HuH-7.5 (cell line): ENCODE data around the gene MRPL1.
"Not testable (repeated sequence)": the region's sequence is repeated elsewhere in the genome, so short reads cannot be mapped to it uniquely, and the experiment has no call there.

Experiments used
- DNase-seq: peaks from one replicate; pipeline ENCODE4 v3.0.0; 2011; ENCODE audit warnings: low spot score

The MRPL1 gene

DNA sequence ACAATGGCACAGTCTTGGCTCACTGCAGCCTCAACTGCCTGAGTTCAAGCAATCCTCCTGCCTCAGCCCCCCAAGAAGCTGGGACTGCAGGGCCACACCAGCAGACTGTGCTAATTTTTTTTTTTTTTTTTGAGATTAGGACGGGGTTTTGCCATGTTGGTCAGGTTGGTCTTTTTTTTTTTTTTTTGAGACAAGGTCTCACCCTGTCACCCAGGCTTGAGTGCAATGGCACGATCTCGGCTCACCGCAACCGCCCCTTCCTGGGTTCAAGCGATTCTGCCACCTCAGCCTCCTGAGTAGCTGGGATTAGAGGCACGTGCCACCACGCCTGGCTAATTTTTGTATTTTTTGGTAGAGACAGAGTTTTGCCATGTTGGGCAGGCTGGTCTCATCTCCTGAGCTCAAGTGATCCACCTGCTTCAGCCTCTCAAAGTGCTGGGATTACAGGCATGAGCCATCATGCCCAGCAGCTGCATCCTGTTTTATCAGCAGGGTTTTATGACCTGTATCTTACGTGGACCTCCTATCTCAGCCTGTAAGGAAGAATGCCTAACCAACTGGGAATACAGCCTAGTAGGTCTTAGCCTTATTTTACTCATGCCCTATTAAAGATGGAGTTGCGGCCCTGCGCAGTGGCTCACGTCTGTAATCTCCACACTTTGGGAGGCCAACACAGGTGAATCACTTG lies 13.2 kb upstream of the MRPL1 start:
- DNase-seq, result no peak

DNA sequence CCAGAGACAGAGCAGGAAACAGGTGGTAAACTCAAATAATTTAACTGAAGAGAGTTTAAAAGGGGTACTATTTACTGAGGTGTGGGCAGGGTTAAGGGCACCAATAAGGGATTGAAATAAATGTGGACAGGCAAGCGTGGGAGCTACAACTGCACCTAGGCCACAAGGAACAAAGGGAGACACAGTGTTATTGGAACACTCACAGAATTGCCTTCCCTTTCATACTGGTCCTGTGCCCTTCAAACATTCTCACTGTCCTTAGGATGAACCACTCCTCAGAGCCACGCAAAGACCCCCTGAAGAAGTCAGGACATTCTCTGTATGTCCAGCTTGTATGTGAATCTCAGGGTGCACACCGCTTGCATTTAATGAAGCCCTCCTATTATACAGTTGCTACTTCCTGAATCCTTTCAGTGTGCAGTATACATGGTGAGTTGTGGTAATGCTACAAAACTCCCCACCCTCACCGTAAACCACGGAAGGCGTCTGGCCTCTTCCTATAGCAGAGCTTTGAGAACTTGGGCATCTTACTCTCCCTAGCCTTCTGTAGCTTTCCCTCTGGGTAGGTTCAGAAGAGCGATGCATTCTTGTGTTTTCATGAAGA lies 9.6 kb upstream of the MRPL1 start:
- DNase-seq, result no peak

DNA sequence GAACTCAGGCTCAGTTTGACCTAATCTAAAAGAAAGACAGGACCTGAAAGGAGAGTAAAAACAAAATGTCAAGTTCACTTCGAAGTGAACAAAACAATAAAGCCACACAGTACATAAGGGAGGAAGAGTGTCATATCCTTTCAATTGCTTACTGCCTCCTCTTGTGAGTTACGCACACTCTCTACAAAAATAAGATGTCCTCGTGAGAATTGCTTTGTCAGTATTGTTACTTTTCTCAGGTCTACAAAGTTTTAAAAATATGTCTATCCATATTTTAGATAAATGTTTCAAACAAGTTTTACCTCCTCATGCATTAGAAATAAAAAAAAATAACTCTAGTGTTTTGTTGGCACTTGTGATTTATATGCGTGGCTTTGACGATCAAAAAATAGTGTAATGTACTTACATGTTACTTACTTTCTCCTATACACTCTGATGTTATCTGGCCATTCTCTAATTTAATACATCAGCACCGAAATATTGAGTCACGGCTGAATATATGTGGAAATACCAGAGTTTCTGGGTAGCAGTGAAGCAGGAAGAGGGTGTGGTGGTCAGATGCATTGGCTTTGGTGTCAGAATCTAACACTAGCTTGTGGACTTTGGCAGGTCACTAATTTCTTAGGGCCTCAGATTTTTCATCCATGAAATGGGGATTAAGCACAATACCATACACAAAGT lies 8.1 kb upstream of the MRPL1 start:
- no peak for DNase-seq

DNA sequence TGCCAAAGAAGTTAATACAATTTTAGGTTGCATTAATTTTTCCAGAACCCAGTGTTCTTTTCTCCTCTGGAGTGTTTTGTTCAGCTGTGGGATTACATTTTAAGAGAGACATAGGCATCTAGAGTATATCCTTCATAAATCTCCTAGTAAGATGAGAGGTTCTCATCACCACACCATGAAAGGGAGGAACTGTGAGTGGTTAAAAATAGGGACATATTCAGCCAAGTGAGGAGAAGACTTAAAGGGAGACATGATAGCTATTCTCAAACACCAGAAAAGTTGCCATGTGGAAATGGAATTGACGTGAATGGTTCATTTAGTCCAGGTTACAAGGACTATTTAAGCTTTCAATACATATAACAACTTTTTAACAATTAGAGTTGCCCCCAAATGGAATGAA lies 6.5 kb upstream of the MRPL1 start:
- DNase-seq, result no peak

DNA sequence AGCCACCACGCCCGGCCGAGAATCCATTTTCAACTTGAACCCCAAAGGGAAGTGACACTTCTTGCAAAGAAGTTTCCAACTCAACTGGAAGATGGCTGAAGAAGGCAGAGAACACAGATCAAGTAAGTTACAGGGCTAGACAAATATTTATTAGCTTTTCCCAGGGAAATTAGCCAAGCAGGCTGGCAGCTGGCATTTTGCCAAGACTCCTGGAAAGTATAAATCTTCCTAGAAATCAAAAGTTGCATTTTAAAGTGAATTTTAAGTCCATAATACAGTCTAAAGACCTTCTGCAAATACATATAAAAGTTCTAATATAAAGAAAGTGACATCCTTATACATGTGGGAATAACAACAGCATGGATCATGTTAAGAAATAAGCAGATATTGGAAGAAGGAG lies 3.4 kb upstream of the MRPL1 start:
- no peak for DNase-seq

DNA sequence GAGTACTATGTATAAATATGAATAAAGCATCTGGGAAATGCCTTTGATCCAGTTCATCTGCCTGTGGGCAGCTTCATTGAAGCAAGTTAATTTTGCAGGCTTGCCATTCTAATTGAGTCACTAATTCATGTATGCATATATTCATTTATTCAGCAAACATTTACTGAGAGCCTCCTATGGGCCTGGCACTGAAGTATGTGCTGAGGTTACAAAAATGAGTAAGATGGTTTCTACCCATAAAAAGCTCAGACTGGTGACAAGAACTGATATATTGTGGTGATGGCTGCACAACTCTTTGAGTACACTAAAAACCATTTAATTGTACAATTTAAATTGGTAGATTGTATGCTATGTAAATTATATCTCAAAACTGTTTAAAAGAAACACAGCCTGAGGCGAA lies 1.1 kb upstream of the MRPL1 start:
- DNase-seq, result no peak

DNA sequence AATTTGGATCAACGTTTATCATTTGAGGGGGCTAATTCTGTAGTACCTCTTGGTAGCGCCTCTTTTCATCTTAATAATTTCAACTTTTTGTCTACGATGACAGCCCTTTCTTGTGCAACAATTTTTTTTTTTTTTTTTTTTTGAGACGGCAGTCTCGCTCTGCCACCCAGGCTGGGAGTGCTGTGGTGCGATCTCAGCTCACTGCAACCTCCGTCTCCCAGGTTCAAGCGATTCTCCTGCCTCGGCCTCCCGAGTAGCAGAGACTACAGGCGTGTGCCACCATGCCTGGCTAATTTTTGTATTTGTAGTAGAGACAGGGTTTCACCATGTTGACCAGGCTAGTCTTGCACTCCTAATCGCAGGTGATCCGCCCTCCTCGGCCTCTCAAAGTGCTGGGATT lies 711 bp downstream of the MRPL1 start:
- DNase-seq, result not testable (repeated sequence)

DNA sequence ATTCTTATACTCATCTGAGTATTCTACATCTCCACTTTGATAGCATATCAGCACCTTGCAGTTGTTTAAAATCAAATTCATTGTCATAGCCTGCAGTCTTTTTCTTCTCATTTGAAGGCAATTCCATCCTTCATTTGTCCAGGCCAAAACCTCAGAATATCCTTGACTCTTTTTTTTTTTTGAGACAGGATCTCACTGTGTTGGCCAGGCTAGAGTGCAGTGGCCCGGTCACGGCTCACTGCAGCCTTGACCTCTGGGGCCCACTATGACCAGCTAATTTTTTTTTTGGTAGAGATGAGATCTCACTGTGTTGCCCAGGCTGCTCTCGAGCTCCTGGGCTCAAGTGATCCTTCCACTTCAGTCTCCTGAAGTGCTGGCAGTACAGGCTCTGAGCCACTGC lies 2.6 kb downstream of the MRPL1 start:
- DNase-seq, result no peak

DNA sequence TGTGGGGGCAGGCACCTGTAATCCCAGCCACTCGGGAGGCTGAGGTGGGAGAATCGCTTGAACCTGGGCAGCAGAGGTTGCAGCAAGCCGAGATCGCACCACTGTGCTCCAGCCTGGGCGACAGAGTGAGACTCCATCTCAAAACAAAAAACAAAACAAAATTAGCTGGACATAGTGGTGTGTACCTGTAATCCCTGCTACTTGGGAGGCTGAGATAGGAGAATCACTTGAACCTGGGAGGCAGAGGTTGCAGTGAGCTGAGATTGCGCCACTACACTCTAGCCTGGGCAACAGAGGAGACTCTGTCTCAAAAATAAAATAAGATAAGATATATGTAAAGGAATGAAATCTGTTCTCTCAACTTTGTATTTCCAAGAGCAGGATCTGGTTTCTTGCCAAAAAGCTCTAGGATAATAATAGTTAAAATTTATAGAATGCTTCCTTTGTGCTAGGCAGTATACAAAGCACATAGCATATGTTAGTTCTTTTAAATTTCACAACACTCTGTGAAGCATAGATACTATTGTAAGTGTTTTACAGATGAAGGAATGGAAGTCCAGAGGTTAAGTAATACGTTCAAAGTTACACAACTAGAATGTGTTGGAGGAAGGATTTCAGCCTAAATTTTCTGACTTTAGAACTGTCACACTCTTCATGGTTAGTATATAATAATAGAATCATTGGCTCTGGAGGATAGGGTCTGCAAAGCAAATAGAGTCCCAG lies 10.3 kb downstream of the MRPL1 start:
- no peak for DNase-seq

DNA sequence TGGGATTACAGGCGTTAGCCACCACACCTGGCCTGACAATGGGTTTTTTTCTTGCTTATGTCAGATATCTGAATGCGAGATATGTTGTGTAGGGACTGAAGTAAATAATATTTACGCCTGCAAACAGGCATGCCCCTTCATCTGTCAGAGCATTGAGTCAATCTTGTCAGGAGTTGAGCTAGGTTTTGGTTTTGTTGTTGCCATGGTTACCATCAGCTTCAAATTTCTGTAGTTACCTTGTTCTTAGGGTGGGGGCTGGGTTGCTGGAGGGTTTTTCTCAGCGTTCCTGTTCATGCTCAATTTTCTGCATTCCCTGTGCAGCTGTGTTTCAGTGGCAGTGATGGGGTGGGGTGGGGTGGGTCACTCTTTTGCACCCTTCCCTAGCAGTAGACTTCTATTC lies 14.5 kb downstream of the MRPL1 start:
- DNase-seq, result no peak

DNA sequence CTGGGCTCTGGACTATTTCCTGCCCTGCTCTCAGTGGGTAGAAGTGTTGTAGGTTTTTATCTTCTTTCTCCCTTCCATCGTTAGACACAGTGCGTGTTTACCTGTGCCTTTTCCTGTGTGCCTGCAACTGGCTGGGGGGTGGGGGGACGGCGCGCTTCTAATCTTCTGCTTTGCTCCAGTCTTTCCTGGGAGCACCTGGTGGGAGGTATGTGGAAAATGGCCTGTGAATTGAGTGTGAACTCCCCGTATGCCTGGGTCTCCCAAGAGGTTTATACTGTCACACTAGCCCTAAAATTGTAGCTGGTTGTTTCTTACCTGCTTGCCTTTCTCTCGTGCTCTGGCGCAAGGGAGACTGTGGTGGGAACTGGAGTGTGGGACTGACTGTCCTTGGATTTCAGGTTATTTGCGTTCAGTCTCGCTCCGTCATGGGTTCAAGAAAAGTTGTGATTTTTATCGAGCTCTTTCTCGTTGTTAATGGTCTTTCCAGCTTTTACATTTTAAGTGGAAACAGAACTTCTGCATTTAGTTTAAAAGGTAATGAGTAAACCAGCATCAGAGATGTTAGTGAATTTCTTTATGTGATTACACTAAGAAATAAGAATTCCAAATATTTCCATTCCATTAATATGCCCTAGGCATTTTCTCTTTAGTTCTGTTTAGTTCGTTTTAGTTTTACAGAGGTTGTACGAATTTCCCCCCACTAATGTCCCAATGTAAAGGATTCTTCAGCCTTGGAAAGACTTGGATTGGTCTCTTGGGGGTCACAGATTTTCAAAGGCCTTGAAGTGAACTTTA lies 15.3 kb downstream of the MRPL1 start:
- DNase-seq, result no peak

DNA sequence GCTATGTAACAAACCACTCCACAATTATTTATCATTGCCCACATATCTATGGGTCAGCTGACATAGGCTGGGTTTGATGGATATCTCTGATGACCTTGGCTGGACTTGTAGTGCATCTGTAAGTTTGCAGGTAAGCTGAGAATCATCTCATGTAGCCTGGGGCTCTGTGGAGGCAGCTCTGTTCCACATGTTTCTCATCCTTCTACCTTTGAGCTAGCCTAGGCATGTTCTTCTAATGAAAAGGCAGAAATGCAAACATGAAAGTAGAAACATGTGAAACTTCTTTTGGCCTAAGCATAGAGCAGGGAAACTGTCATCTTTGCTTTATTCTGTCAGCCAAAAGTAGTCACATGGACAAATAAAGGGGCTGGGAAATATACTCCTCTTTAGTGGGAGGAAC lies 18.2 kb downstream of the MRPL1 start:
- no peak for DNase-seq

DNA sequence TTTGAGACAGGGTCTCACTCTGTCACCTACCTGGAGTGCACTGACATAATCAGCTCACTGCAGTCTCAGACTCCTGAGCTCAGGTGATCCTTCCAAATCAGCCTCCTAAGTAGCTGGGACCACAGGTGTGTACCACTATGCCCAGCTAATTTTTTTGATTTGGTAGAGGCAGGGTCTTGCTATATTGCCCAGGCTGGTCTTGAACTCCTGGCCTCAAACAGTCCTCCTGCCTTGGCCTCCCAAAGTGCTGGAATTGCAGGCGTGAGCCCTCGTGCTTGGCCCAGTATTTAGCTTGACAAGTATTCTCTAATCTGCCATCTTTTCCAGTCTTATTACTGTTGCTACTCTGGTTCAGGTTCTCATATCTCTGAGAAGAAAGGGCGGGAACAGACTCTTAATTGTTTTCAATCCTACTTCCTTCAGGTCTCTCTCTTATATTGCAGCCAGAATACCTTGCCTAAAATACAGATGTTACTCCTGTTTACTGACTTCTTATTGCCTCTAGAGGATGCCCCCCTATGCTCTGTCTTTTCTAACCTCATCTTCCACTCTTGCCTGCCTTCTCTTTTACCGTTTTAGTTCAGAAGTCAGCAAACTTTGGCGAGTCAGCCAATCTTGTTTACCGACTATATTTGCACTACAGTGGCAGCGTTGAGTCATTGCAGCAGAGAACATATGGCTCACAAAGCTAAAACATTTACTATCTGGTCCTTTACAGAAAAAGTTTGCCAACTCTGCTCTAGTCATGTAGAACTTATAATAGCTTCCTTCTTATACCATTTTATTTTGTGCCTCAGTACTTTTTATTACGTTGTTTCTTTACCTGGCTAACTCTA lies 19.0 kb downstream of the MRPL1 start:
- no peak for DNase-seq

DNA sequence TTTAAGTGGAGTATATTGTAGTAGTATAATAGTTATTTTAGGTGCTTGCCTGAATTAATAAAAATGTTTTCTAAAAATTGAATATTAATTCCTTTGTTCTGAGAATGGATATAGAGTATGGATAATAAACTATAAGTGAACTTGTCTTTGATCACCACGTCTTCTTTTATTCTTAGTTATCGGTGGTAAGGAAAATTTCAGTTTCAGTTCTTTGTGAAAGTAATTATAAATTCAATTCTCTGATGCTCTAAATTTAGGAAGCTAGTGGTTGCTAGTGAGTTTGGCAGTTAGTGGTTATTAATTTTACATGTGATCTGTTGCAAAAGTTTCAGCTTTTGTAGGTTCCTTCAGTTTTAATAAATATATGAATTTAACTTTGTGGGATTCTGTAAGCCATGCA lies 30.8 kb downstream of the MRPL1 start:
- DNase-seq, result no peak

DNA sequence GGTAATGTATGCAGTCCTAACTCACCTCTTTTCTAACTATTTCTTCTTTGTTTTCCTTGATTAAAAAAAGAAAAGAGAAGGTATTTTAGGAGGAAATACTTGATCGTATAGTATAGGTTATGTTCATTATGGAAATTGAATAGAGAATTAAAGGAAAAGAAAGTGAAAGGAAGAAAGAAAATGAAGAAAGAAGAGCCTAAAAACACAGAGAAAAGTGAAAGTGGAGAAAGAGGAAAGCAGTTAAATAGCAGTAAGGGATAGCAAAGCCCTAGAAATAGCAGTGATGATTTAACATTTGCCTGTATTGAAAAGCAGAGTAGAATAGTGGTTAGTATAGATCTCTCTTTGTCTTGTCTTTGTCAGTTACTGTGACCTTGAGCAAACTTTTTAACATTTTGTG lies 37.0 kb downstream of the MRPL1 start:
- no peak for DNase-seq

DNA sequence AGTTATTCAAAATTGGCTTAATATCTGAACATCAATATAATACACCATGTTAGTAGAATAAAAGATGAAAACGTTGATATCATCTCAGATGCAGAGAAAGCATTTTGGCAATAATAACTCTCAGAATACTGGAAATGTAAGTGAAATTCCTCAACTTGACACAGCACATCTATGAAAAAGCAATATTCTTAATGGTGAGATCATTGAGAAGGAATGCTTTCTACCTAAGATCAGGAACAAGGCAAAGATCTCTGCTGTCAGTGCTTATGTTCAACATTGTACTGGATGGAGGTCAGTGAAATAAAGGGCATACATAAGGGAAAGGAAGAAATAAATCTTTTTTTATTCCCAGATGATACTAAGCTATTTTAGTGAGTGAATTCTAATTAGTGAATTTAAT lies 40.6 kb downstream of the MRPL1 start:
- DNase-seq, result no peak

DNA sequence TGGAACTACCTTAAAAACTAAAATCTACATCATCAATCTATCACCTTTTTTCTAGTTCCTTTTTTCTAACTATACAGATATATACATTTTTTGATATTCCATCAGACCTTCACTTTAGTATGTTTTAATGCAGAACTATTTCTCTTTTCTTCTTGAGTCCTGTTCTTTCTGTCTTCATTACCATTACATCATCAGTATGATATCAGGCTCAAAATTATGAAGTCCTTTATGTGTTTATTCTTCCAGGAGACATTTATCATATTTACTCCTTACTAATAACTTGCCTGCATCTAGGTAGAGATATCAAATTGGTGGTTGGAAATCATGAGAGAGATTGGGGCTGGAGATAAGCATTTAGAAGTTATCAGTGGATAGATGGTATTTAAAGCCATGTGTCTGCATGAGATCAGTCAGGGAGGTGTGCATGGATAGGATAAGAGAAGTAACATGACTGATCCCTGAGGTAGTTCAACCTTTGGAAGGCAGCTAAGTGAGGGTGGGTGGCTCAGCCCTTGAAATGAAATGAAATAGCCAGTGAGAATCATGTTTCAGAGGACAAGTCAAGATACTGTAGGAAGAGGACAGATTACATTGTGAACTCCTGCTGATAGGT lies 43.1 kb downstream of the MRPL1 start:
- DNase-seq, result no peak

DNA sequence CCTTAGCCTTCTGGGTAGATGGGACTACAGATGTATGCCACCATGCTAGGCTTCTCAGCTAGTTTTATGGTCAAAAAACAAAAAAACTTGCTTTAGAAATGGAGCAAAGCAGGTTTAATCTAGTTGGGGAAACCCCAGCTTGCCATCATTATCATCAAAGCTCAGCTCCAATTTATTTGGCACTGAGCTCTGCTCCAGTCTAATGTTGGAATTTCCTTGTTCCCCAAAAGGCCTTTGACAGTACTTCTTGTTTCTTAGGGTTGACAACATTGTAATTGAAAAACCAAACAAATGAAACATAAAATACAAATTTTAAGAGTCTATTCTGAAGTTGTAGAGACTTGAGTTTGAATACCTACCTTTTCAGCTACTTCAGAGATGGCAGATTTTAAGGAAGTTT lies 48.0 kb downstream of the MRPL1 start:
- no peak for DNase-seq

DNA sequence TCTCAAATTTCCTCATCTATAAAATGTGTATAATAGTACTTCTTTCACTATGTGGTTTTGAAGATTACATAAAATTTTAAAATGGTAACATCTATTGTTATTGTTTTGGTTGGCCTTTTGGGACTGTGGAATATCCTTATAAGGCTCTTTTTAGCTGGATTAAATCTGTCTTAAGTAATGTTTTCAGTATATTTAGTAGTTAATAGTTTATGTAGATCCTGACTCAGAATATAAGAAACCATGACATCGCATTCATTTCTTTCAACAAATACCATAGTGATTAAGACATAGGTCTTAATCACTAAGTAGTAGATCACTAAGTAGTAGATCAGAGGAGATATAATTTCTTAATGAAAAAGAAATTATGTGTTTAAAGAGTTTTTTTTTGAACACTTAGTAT lies 48.5 kb downstream of the MRPL1 start:
- no peak for DNase-seq

DNA sequence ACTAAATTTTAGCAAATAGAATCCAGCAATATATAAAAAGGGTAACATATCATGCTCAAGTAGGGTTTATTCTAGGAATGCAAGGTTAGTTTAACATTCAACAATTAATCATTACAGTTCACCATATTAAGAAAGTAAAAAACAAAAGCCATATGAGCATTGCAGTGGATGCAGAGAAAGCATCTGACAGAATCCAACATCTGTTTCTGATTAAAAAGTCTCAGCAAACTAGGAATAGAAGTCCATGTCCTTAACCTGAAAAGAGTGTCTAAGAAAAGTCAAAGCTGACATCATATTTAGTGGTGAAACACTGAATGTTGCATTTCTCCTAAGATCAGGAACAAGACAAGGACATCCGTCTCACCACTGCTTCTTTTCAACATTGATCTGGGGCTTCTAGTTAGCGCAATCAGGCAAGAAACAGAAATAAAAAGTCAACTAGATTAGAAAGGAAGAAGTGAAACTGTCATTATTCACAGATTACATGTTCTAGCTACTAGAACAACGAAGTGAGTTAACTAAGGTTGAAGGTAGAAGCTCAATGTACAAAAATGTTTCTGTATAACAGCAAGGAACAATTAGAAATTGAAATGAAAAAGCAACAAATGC lies 49.3 kb downstream of the MRPL1 start:
- no peak for DNase-seq
